ENCODE measurements around the gene HCN4.
A peak's percentile ranks its signal among the peaks of the same experiment; 100 is the strongest.

The HCN4 gene

DNA sequence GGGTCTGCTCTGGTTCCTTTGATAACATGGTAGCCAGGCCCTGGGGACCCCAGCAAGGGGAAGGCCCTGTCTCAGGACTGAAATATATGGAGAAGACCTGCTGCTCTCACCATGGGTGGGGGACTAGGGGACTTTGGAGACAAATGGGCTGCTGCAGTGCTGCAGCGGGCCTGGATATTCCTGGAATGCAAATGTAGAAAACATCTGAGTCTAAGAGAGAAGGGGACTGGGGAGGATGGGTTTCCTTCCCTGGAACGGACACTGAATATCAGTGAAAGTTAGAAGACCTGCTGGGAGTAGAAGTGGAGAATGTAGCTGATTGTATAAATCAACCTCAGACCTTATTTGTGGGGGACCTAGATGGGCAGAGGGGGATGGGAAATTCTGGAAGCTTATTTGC is 3.1 kb upstream of the HCN4 start:
- H3K36me3 ChIP-seq (ENCODE audit: insufficient read depth, low read length) = no peaks in the 10 kb centered on the region
- no peak overlapping the region for H3K9ac ChIP-seq (ENCODE audit: insufficient read length)
- no peak for DNase-seq (ENCODE audit: low read depth, low spot score)
- no peak overlapping the region for H3K4me3 ChIP-seq
- TF ChIP-seq FOXP2 (optimal IDR thresholded peaks at IDR 0.05; ENCODE audit: control extremely low read depth, extremely low read length, insufficient read depth) (no peak), EZH2 (IDR thresholded peaks at IDR 0.05) (no peak), POLR2AphosphoS5 (IDR thresholded peaks at IDR 0.05; ENCODE audit: borderline replicate concordance, low read depth, low read length) (no peak)
- no peak overlapping the region for H3K27ac ChIP-seq
- H3K9me3 ChIP-seq (ENCODE audit: low read depth, low read length) = no peaks in the 10 kb centered on the region

DNA sequence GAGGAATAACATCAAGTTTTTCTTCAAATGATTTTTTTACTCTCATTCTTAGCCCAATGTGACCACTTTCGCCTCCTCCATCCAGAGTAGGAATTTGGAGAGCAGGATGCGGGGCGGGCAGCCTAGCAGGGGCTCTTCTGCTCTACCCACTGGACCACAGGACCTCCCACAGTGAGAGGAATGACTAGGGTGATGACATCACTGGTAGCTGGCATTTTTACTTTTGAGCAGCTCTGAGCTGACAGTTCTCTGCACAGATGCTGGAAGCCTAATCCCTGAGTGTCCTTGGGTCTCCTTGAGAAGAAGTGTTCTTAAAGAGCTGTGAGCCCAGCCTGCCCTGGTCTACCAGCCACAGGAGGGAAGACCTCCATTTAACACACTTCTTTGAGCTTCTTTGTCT is 1.4 kb upstream of the HCN4 start:
- no peaks in the 10 kb centered on the region for H3K9me3 ChIP-seq (ENCODE audit: low read depth, low read length)
- H3K36me3 ChIP-seq (ENCODE audit: insufficient read depth, low read length) = no peaks in the 10 kb centered on the region
- H3K4me3 ChIP-seq = no peak overlapping the region
- no peak for TF ChIP-seq POLR2AphosphoS5 (IDR thresholded peaks at IDR 0.05; ENCODE audit: borderline replicate concordance, low read depth, low read length)
- TF ChIP-seq FOXP2 (optimal IDR thresholded peaks at IDR 0.05; ENCODE audit: control extremely low read depth, extremely low read length, insufficient read depth) = no peak
- no peak for TF ChIP-seq EZH2 (IDR thresholded peaks at IDR 0.05)
- H3K9ac ChIP-seq (ENCODE audit: insufficient read length) = no peak overlapping the region
- DNase-seq (ENCODE audit: low read depth, low spot score) = no peak
- H3K27ac ChIP-seq = no peak overlapping the region

DNA sequence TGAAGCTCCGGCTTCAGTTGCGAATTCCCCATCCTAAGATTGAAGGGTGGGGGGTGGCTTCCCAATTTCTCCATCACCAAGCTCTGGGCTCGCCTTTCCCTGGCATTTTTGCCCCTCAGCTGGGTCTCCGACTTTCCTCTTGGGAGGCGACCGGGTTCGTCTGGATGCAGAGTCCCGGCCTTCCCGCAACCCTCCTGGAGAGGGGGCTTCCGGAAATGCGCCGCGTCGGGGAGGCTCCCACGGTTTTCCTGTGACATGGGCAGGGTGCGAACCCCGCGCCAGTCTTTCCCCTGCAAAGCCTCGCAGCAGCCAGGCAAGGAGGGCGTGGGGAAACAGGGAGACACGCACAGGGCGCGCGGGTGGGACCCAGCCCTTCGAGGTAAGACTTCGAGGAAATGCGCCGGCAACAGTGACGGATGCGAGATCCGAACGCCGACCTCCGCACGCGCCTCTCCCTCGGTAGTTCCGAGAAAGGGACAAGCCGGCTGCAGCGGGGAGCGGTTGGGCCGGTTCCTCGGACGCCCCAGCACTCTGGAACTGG is 466 bp upstream of the HCN4 start:
- Histone ChIP-seq H3K36me3 (ENCODE audit: insufficient read depth, low read length) (no peaks in the 10 kb centered on the region), H3K9ac (ENCODE audit: insufficient read length) (no peak overlapping the region), H3K27ac (no peak overlapping the region), H3K4me3 (no peak overlapping the region), H3K9me3 (ENCODE audit: low read depth, low read length) (no peaks in the 10 kb centered on the region)
- TF ChIP-seq EZH2 (IDR thresholded peaks at IDR 0.05) = no peak
- TF ChIP-seq FOXP2 (optimal IDR thresholded peaks at IDR 0.05; ENCODE audit: control extremely low read depth, extremely low read length, insufficient read depth) = no peak
- DNase-seq (ENCODE audit: low read depth, low spot score) = no peak

DNA sequence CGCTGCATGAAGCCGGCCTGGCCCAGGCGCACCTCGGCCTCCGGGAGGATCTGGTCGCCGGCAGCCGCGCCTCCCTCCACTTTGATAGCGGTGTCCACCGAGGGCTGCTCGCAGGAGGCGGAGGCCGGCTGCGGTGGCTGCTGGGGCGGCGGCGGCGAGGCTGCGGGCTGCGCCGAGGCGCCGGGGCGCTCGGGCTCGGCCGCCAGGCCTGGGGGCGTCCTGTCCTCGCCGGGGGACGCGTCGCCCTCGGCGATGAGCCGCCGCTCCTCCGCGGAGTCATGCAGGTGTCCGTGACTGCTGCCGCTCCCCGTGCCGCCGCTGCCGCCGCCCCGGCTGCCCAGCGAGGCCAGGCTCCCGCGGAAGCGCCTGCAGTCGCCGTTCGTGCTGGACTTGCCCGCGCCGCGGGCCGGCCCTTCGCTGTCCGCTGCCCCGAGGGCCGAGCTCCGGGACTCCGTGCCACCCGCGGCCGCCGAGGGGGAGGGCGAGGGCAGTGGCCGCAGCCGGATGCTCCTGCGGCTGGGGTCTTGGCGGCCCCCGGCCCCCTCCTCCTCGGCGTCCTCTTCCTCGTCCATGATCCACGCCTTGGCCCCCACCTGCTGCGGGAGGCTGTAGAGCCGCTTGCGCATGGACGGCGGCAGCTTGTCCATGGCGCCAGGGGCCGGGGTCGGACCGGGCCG is 996 bp downstream of the HCN4 start:
- DNase-seq (ENCODE audit: low read depth, low spot score) = no peak
- Histone ChIP-seq H3K9ac (ENCODE audit: insufficient read length) (no peak overlapping the region), H3K4me3 (no peak overlapping the region), H3K36me3 (ENCODE audit: insufficient read depth, low read length) (no peaks in the 10 kb centered on the region), H3K9me3 (ENCODE audit: low read depth, low read length) (no peaks in the 10 kb centered on the region), H3K27ac (no peak overlapping the region)
- no peak for TF ChIP-seq FOXP2 (optimal IDR thresholded peaks at IDR 0.05; ENCODE audit: control extremely low read depth, extremely low read length, insufficient read depth)
- TF ChIP-seq EZH2 (IDR thresholded peaks at IDR 0.05) = no peak
- no peak for TF ChIP-seq POLR2AphosphoS5 (IDR thresholded peaks at IDR 0.05; ENCODE audit: borderline replicate concordance, low read depth, low read length)

DNA sequence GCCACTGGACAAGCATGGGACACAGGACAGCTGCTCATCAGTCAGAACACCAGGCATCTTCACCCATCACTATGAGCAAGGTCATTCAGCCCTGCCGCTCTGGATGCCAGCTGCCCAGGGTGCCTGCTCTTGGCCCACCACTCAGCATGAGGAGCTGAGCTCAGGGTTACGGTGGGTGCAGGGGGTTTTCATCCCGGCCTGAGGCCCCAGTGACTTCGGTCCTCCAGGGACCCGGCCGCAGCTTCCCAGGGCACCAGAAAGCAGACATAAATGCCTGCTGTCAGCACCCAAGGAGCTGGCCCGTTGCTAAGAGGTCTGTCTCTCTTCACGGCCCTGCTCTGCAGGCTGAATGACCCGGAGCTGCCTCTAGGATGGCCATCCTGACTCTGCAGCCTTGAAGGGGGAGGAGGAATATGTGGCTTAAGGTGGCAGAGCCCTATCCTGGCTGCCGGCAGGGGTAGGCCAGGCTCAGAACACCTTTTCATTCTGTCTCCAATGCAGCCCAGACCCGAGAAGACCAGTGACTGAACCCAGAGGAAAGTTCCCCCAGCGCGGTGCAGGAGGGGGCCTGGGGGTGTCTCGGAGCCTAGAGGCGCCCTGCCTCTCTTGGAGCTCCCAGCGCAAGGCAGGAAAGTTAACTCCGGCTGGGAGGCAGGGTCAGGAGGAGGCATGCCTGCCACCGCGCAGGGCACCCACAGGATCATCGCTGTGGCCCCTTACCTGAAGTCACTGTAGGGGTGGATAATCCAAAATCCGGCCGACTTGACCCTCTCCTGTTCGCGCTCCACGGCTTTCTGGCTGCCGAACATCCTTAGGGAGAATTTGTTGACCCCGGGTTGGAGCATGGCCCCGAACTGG is 1.8 kb downstream of the HCN4 start:
- H3K36me3 ChIP-seq (ENCODE audit: insufficient read depth, low read length) = no peaks in the 10 kb centered on the region
- peak; percentile 7 for TF ChIP-seq EZH2 (IDR thresholded peaks at IDR 0.05)
- no peak for TF ChIP-seq POLR2AphosphoS5 (IDR thresholded peaks at IDR 0.05; ENCODE audit: borderline replicate concordance, low read depth, low read length)
- TF ChIP-seq FOXP2 (optimal IDR thresholded peaks at IDR 0.05; ENCODE audit: control extremely low read depth, extremely low read length, insufficient read depth) = no peak
- DNase-seq (ENCODE audit: low read depth, low spot score) = no peak
- H3K4me3 ChIP-seq = no peak overlapping the region
- no peaks in the 10 kb centered on the region for H3K9me3 ChIP-seq (ENCODE audit: low read depth, low read length)
- H3K27ac ChIP-seq = no peak overlapping the region
- H3K9ac ChIP-seq (ENCODE audit: insufficient read length) = no peak overlapping the region

DNA sequence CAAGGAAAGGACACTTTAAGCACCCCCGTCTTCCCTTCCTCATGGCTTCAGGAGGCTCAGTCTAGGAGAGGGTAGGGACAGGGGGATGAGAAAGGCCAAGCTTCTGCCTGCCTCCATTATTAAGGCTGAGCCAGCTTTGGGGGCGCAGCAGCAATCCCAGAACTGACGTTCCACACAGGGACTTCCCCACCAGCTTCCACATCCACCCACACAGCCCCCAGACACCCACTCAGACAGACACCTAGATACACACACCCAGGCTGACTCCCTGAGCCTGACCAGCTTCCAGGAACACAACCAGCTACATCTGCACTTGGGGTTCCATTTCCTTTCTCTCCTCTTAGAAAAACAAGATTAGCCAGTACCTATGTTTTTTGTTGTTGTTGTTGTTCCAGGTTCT is 4.7 kb downstream of the HCN4 start:
- no peak for TF ChIP-seq EZH2 (IDR thresholded peaks at IDR 0.05)
- TF ChIP-seq POLR2AphosphoS5 (IDR thresholded peaks at IDR 0.05; ENCODE audit: borderline replicate concordance, low read depth, low read length) = no peak
- TF ChIP-seq FOXP2 (optimal IDR thresholded peaks at IDR 0.05; ENCODE audit: control extremely low read depth, extremely low read length, insufficient read depth) = no peak
- no peaks in the 10 kb centered on the region for H3K9me3 ChIP-seq (ENCODE audit: low read depth, low read length)
- no peak overlapping the region for H3K9ac ChIP-seq (ENCODE audit: insufficient read length)
- H3K36me3 ChIP-seq (ENCODE audit: insufficient read depth, low read length) = no peaks in the 10 kb centered on the region
- H3K4me3 ChIP-seq = no peak overlapping the region
- no peak for DNase-seq (ENCODE audit: low read depth, low spot score)
- no peak overlapping the region for H3K27ac ChIP-seq

DNA sequence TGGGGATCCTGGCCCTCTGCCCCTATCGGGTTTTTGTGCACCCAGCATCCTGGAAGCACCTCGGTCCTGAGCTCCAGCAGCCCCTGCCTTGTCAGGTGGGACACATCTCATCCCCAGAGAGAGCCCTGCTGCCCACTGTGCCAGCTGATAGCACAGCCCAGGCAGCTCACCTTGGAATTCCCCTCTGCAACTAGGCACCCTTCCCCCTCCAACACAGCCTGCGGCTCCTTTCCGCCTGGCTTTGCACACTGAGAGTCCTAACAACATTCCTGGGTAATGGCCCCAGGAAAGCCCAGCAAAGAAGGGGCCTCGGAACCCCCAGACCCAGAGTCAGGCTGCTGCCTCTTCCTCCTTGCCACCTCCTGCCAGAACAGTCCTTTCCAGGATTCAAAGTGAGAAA is 5.9 kb downstream of the HCN4 start:
- TF ChIP-seq POLR2AphosphoS5 (IDR thresholded peaks at IDR 0.05; ENCODE audit: borderline replicate concordance, low read depth, low read length) = no peak
- TF ChIP-seq FOXP2 (optimal IDR thresholded peaks at IDR 0.05; ENCODE audit: control extremely low read depth, extremely low read length, insufficient read depth) = no peak
- TF ChIP-seq EZH2 (IDR thresholded peaks at IDR 0.05) = no peak
- Histone ChIP-seq H3K4me3 (no peak overlapping the region), H3K27ac (no peak overlapping the region), H3K9ac (ENCODE audit: insufficient read length) (no peak overlapping the region), H3K36me3 (ENCODE audit: insufficient read depth, low read length) (no peaks in the 10 kb centered on the region), H3K9me3 (ENCODE audit: low read depth, low read length) (no peaks in the 10 kb centered on the region)
- no peak for DNase-seq (ENCODE audit: low read depth, low spot score)

DNA sequence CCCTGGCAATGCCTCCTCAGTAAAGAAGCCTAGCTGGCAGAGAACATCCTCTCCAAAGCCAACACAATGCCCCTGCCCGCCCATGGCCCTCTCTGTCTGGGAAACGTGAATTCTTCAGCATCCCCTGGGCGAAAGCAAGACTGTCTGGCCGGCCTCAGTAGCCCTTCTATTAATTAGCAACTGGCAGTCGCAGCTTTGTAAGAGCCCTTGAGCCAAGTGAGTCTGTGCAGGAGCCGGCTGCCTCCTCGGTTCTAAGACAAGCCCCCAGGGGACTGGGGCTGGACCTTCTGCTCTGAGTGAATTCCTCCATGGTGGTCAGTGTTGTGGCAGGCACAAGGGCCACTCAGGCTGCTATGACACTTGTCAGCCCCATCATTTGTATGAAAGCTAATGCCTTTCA is 7.4 kb downstream of the HCN4 start:
- TF ChIP-seq FOXP2 (optimal IDR thresholded peaks at IDR 0.05; ENCODE audit: control extremely low read depth, extremely low read length, insufficient read depth) = no peak
- TF ChIP-seq EZH2 (IDR thresholded peaks at IDR 0.05) = no peak
- TF ChIP-seq POLR2AphosphoS5 (IDR thresholded peaks at IDR 0.05; ENCODE audit: borderline replicate concordance, low read depth, low read length) = no peak
- Histone ChIP-seq H3K4me3 (no peak overlapping the region), H3K9me3 (ENCODE audit: low read depth, low read length) (no peaks in the 10 kb centered on the region), H3K9ac (ENCODE audit: insufficient read length) (no peak overlapping the region), H3K27ac (no peak overlapping the region), H3K36me3 (ENCODE audit: insufficient read depth, low read length) (no peaks in the 10 kb centered on the region)
- DNase-seq (ENCODE audit: low read depth, low spot score) = no peak
